Neural cell (in vitro differentiated cells): Measurements from ENCODE around the gene TSPAN4. TPM values are rescaled to one million over a fixed set of nuclear protein-coding genes. Genes with fewer than 3 reads are reported as not detected.

Experiments used
- H2AFZ ChIP-seq: fragments of 200-600, 300-800 bp; sonication (generic), shearing (Covaris generic); 2 replicates; pipeline ENCODE4 v1.6.0; 2014; ENCODE audit warnings: low read depth, mild to moderate bottlenecking, antibody characterized with exemption, low read length, moderate library complexity
- H3F3A ChIP-seq: fragments of 200-600 bp; shearing (Covaris generic); 2 replicates; pipeline ENCODE4 v1.6.1; 2016; ENCODE audit warnings: mild to moderate bottlenecking, moderate library complexity, mixed read lengths, antibody characterized with exemption, low read length; ENCODE audit not compliant: insufficient read depth, poor library complexity, severe bottlenecking
- H3K27ac ChIP-seq: fragments of 200-600, 300-800 bp; sonication (generic), shearing (Covaris generic); 2 replicates; pipeline ENCODE4 v1.5.1; 2014; ENCODE audit warnings: mild to moderate bottlenecking, low read length, moderate library complexity
- H3K27me3 ChIP-seq: fragments of 300-800, 200-600 bp; sonication (generic), shearing (Covaris generic); 2 replicates; pipeline ENCODE4 v1.6.0; 2014; ENCODE audit warnings: mild to moderate bottlenecking, low read depth, low read length, moderate library complexity; ENCODE audit not compliant: insufficient read depth
- H3K36me3 ChIP-seq: fragments of 300-800, 200-600 bp; sonication (generic), shearing (Covaris generic); 2 replicates; pipeline ENCODE4 v1.5.1; 2014; ENCODE audit warnings: mild to moderate bottlenecking, antibody characterized with exemption, low read length, moderate library complexity; ENCODE audit not compliant: insufficient read depth
- H3K4me2 ChIP-seq: fragments of 300-800, 200-600 bp; sonication (generic), shearing (Covaris generic); 2 replicates; pipeline ENCODE4 v1.6.0; 2014; ENCODE audit warnings: mild to moderate bottlenecking, low read length
- H3K4me3 ChIP-seq: fragments of 300-800, 200-600 bp; sonication (generic), shearing (Covaris generic); 2 replicates; pipeline ENCODE4 v1.5.1; 2014; ENCODE audit warnings: mild to moderate bottlenecking, low read length, moderate library complexity
- H3K79me2 ChIP-seq: fragments of 200-600 bp; shearing (Covaris generic); replicated peaks from 2 replicates; pipeline ENCODE4 v1.6.0; 2014; ENCODE audit warnings: mild to moderate bottlenecking, low read length, moderate library complexity; ENCODE audit not compliant: insufficient read depth
- H3K9ac ChIP-seq: fragments of 300-800, 200-600 bp; sonication (generic), shearing (Covaris generic); 2 replicates; pipeline ENCODE4 v1.6.1; 2016; ENCODE audit warnings: mild to moderate bottlenecking, low read length, mixed read lengths
- H3K9me2 ChIP-seq: fragments of 200-600 bp; shearing (Covaris generic); 2 replicates; pipeline ENCODE4 v1.6.1; 2016; ENCODE audit warnings: mild to moderate bottlenecking, low read length, mixed read lengths; ENCODE audit not compliant: insufficient read depth
- H3K9me3 ChIP-seq: fragments of 200-600, 300-800 bp; sonication (generic), shearing (Covaris generic); 2 replicates; pipeline ENCODE4 v1.6.1; 2016; ENCODE audit warnings: mild to moderate bottlenecking, mixed run types, low read length, moderate library complexity, mixed read lengths
- H4K20me1 ChIP-seq: fragments of 200-600 bp; shearing (Covaris generic); 2 replicates; pipeline ENCODE4 v1.6.1; 2016; ENCODE audit warnings: mild to moderate bottlenecking, mixed run types; ENCODE audit not compliant: insufficient read depth
- EP300 ChIP-seq: fragments of 450-650 bp; conservative IDR thresholded peaks from 2 replicates; pipeline ENCODE4 v1.6.1; 2014; ENCODE audit warnings: antibody characterized with exemption, mild to moderate bottlenecking, moderate library complexity; ENCODE audit not compliant: poor library complexity, severe bottlenecking
- EZH2 ChIP-seq: fragments of 200-600, 300-800 bp; shearing (Covaris generic), sonication (generic); IDR thresholded peaks from 2 replicates; pipeline ENCODE4 v1.6.1; 2014; ENCODE audit warnings: antibody characterized with exemption, low read length, borderline replicate concordance, mild to moderate bottlenecking; ENCODE audit not compliant: insufficient read depth, poor library complexity, severe bottlenecking
- MXI1 ChIP-seq: fragments of 450-650 bp; conservative IDR thresholded peaks from 2 replicates; pipeline ENCODE4 v1.6.1; 2014; ENCODE audit warnings: antibody characterized with exemption, mild to moderate bottlenecking; ENCODE audit not compliant: poor library complexity, severe bottlenecking
- POLR2AphosphoS5 ChIP-seq: IDR thresholded peaks from 2 replicates; pipeline ENCODE4 v1.6.1; 2012
- RAD21 ChIP-seq: fragments of 450-650 bp; conservative IDR thresholded peaks from 2 replicates; pipeline ENCODE4 v1.6.1; 2014; ENCODE audit warnings: antibody characterized with exemption, mild to moderate bottlenecking, moderate library complexity
- SMC3 ChIP-seq: fragments of 450-650 bp; conservative IDR thresholded peaks from 2 replicates; pipeline ENCODE4 v1.6.1; 2014; ENCODE audit warnings: antibody characterized with exemption, mild to moderate bottlenecking, moderate library complexity; ENCODE audit not compliant: poor library complexity
- TAF1 ChIP-seq: IDR thresholded peaks from 2 replicates; pipeline ENCODE4 v1.6.1; 2012; ENCODE audit warnings: low read depth
- polyA plus RNA-seq: library from polyadenylated mRNA; depleted of rRNA; stranded (reverse); fragments of >200 nt; gene quantifications from 2 replicates; pipeline ENCODE4 v1.2.3, GENCODE V29; 2014
- TF ChIP-seq, protein P1 (sequence below): IDR thresholded peaks from 2 replicates; pipeline ENCODE4 v1.6.1; 2012; ENCODE audit warnings: borderline replicate concordance
- TF ChIP-seq, protein P2 (sequence below): fragments of 450-650 bp; IDR thresholded peaks from 2 replicates; pipeline ENCODE4 v1.5.1; 2014; ENCODE audit warnings: antibody characterized with exemption, mild to moderate bottlenecking, moderate library complexity; ENCODE audit not compliant: poor library complexity, severe bottlenecking

Gene TSPAN4
- polyA plus RNA-seq, 1 donor from 2014 or later, result 68.1 TPM

DNA sequence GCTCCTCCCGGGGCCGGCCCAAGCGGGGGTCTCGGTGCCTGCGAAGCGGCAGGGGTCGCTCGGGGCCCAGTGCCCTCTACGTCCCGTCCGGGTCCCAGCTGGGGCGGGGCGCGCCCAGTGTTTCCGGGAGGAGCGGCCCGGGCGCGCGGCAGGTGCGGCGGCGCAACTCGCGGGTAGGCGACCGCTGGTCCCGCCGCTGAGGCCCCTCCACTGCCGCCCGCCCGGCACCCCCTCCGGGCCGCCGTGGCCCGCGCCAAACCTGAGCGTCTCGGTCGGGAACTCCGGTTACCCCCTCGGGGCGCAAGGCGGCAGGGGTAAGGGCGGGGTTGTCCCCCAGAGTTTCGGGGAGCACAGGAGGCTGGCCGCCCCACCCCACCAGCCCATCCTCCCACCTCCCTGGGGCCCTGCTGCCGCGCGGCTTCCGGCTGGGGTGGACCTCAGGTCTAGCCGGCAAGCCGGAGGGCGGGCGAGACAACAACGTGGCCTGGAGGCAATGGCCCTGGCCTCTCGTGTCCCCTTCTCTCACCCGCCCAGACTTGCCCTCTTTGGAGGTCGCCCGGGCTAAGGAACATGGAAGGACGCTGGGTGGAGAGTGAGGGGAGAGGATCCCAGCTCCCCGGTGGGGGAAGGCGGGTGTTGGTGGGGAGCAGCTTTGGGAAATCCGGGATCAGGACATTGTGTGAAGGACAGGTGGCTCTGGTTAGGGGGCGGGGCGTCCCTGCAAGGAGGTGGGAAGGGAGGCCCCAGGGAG lies 15.3 kb upstream of the TSPAN4 start:
- Histone ChIP-seq H3K4me2 (no peak overlapping the region), H4K20me1 (no peaks in the 10 kb centered on the region), H3K9me3 (no peaks in the 10 kb centered on the region), H3F3A (no peaks in the 10 kb centered on the region), H3K27me3 (peaks cover 42% of the 10 kb centered on the region), H3K36me3 (no peaks in the 10 kb centered on the region), H3K9me2 (no peaks in the 10 kb centered on the region), H3K9ac (no peak overlapping the region), H2AFZ (no peak overlapping the region), H3K4me3 (peak overlapping the region; percentile 48), H3K27ac (no peak overlapping the region), H3K79me2 (no peaks in the 10 kb centered on the region)
- no peak for TF ChIP-seq MXI1
- no peak for TF ChIP-seq EZH2
- TF ChIP-seq, protein P1, sequence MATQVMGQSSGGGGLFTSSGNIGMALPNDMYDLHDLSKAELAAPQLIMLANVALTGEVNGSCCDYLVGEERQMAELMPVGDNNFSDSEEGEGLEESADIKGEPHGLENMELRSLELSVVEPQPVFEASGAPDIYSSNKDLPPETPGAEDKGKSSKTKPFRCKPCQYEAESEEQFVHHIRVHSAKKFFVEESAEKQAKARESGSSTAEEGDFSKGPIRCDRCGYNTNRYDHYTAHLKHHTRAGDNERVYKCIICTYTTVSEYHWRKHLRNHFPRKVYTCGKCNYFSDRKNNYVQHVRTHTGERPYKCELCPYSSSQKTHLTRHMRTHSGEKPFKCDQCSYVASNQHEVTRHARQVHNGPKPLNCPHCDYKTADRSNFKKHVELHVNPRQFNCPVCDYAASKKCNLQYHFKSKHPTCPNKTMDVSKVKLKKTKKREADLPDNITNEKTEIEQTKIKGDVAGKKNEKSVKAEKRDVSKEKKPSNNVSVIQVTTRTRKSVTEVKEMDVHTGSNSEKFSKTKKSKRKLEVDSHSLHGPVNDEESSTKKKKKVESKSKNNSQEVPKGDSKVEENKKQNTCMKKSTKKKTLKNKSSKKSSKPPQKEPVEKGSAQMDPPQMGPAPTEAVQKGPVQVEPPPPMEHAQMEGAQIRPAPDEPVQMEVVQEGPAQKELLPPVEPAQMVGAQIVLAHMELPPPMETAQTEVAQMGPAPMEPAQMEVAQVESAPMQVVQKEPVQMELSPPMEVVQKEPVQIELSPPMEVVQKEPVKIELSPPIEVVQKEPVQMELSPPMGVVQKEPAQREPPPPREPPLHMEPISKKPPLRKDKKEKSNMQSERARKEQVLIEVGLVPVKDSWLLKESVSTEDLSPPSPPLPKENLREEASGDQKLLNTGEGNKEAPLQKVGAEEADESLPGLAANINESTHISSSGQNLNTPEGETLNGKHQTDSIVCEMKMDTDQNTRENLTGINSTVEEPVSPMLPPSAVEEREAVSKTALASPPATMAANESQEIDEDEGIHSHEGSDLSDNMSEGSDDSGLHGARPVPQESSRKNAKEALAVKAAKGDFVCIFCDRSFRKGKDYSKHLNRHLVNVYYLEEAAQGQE, result no peak
- TF ChIP-seq RAD21, result no peak
- TF ChIP-seq EP300, result no peak
- no peak for TF ChIP-seq POLR2AphosphoS5

DNA sequence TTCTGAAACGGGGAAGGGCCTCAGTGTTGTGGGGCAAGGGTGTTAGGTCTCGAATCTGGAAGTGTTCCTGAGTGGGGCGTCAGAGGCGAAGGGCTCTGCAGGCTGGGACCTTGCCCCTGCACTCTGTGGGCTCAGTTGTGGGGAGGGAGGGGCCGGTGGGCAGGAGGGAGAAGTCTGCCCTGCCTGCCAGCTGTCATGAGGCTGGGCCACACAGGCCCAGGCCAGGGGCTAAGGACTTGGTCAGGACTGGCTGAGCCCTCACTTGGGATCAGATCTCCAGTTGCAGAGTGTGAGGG lies 14.8 kb upstream of the TSPAN4 start, which contains the start of gene CRACR2B:
CRACR2B (plus strand) TSS at position 23 of the 296 bp plus-strand sequence. CDS start 689 bp downstream, outside the sequence.
- Histone ChIP-seq H3K36me3 (no peaks in the 10 kb centered on the region), H4K20me1 (no peaks in the 10 kb centered on the region), H2AFZ (no peak within 1 kb of the TSS), H3K9ac (peak within 1 kb of the TSS; percentile 25), H3K4me3 (peak within 1 kb of the TSS; percentile 69), H3K27ac (no peak within 1 kb of the TSS), H3K9me3 (no peaks in the 10 kb centered on the region), H3K79me2 (no peaks in the 10 kb centered on the region), H3K27me3 (peaks cover 42% of the 10 kb centered on the region), H3F3A (no peaks in the 10 kb centered on the region), H3K9me2 (no peaks in the 10 kb centered on the region), H3K4me2 (no peak within 1 kb of the TSS)
- no peak for TF ChIP-seq RAD21
- TF ChIP-seq EZH2, result no peak
- TF ChIP-seq, protein P1, result no peak
- TF ChIP-seq, protein P2, sequence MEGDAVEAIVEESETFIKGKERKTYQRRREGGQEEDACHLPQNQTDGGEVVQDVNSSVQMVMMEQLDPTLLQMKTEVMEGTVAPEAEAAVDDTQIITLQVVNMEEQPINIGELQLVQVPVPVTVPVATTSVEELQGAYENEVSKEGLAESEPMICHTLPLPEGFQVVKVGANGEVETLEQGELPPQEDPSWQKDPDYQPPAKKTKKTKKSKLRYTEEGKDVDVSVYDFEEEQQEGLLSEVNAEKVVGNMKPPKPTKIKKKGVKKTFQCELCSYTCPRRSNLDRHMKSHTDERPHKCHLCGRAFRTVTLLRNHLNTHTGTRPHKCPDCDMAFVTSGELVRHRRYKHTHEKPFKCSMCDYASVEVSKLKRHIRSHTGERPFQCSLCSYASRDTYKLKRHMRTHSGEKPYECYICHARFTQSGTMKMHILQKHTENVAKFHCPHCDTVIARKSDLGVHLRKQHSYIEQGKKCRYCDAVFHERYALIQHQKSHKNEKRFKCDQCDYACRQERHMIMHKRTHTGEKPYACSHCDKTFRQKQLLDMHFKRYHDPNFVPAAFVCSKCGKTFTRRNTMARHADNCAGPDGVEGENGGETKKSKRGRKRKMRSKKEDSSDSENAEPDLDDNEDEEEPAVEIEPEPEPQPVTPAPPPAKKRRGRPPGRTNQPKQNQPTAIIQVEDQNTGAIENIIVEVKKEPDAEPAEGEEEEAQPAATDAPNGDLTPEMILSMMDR, result no peak
- TF ChIP-seq SMC3, result no peak
- no peak for TF ChIP-seq MXI1
- TF ChIP-seq EP300, result no peak
- no peak for TF ChIP-seq TAF1
- no peak for TF ChIP-seq POLR2AphosphoS5
